ACC112 (cell line): ENCODE data around the gene SRBD1.
A peak's percentile ranks its signal among the peaks of the same experiment; 100 is the strongest.

Experiments
- H2AFZ ChIP-seq: fragments of 200-600 bp; sonication (generic); one replicate; pipeline ENCODE4 v1.6.0; 2017; ENCODE audit warnings: antibody characterized with exemption, low read length; ENCODE audit not compliant: unreplicated experiment
- H3K27ac ChIP-seq: fragments of 200-600 bp; sonication (generic); 2 replicates; pipeline ENCODE4 v1.5.1; 2014; ENCODE audit warnings: low read depth, mild to moderate bottlenecking, antibody characterized with exemption, low read length, moderate library complexity
- H3K27me3 ChIP-seq: fragments of 200-600 bp; sonication (generic); 2 replicates; pipeline ENCODE4 v1.6.1; 2014; ENCODE audit warnings: mild to moderate bottlenecking, antibody characterized with exemption, low read length, moderate library complexity, mixed read lengths; ENCODE audit not compliant: insufficient read depth
- H3K36me3 ChIP-seq: fragments of 200-600 bp; sonication (generic); 2 replicates; pipeline ENCODE4 v1.6.1; 2016; ENCODE audit warnings: mild to moderate bottlenecking, antibody characterized with exemption, low read length, moderate library complexity, mixed read lengths; ENCODE audit not compliant: insufficient read depth
- H3K4me1 ChIP-seq: fragments of 200-600 bp; sonication (generic); one replicate; pipeline ENCODE4 v1.6.1; 2016; ENCODE audit warnings: low read length, mixed read lengths; ENCODE audit not compliant: insufficient read depth, unreplicated experiment, control insufficient read depth
- H3K4me3 ChIP-seq: fragments of 200-600 bp; sonication (generic); 2 replicates; pipeline ENCODE4 v1.5.1; 2014; ENCODE audit warnings: mild to moderate bottlenecking, low read depth, low read length
- H3K79me2 ChIP-seq: fragments of 200-600 bp; sonication (generic); one replicate; pipeline ENCODE4 v1.6.0; 2016; ENCODE audit warnings: low read length; ENCODE audit not compliant: control insufficient read depth, unreplicated experiment, insufficient read depth

SRBD1 gene

GRCh38 chr2:45631319-45631718 is 20.3 kb upstream of the SRBD1 start:
- Histone ChIP-seq H2AFZ (no peak overlapping the region), H3K4me1 (no peaks in the 10 kb centered on the region), H3K27ac (no peak overlapping the region), H3K79me2 (no peaks in the 10 kb centered on the region), H3K27me3 (no peaks in the 10 kb centered on the region), H3K36me3 (no peaks in the 10 kb centered on the region), H3K4me3 (no peak overlapping the region)

GRCh38 chr2:45629971-45630370 is 18.9 kb upstream of the SRBD1 start:
- Histone ChIP-seq H3K79me2 (no peaks in the 10 kb centered on the region), H3K36me3 (no peaks in the 10 kb centered on the region), H3K4me3 (no peak overlapping the region), H3K27me3 (no peaks in the 10 kb centered on the region), H3K27ac (no peak overlapping the region), H2AFZ (no peak overlapping the region), H3K4me1 (no peaks in the 10 kb centered on the region)

- no peak overlapping the region for H3K4me3 ChIP-seq
Measured at GRCh38 chr2:45627911-45628310, 16.8 kb upstream of the SRBD1 start.

GRCh38 chr2:45626387-45627221 is 15.5 kb upstream of the SRBD1 start:
- Histone ChIP-seq H3K27me3 (no peaks in the 10 kb centered on the region), H2AFZ (no peak overlapping the region), H3K4me3 (no peak overlapping the region), H3K4me1 (no peaks in the 10 kb centered on the region), H3K79me2 (no peaks in the 10 kb centered on the region), H3K36me3 (no peaks in the 10 kb centered on the region), H3K27ac (no peak overlapping the region)

More at GRCh38 chr2:45627911-45628310, 16.8 kb upstream of the SRBD1 start:
- no peak overlapping the region for H2AFZ ChIP-seq
- no peak overlapping the region for H3K27ac ChIP-seq
- no peaks in the 10 kb centered on the region for H3K4me1 ChIP-seq
- no peaks in the 10 kb centered on the region for H3K36me3 ChIP-seq
- H3K27me3 ChIP-seq = no peaks in the 10 kb centered on the region
- no peaks in the 10 kb centered on the region for H3K79me2 ChIP-seq

GRCh38 chr2:45625824-45626223 is 14.8 kb upstream of the SRBD1 start:
- no peaks in the 10 kb centered on the region for H3K4me1 ChIP-seq
- H3K36me3 ChIP-seq = no peaks in the 10 kb centered on the region
- H3K4me3 ChIP-seq = no peak overlapping the region
- H3K27me3 ChIP-seq = no peaks in the 10 kb centered on the region
- H3K27ac ChIP-seq = no peak overlapping the region
- H3K79me2 ChIP-seq = no peaks in the 10 kb centered on the region
- no peak overlapping the region for H2AFZ ChIP-seq

GRCh38 chr2:45623098-45623497 is 12.0 kb upstream of the SRBD1 start:
- no peak overlapping the region for H3K27ac ChIP-seq
- no peaks in the 10 kb centered on the region for H3K4me1 ChIP-seq
- no peaks in the 10 kb centered on the region for H3K27me3 ChIP-seq
- no peak overlapping the region for H2AFZ ChIP-seq
- H3K4me3 ChIP-seq = no peak overlapping the region
- no peaks in the 10 kb centered on the region for H3K79me2 ChIP-seq
- no peaks in the 10 kb centered on the region for H3K36me3 ChIP-seq

- H3K27ac ChIP-seq = no peak overlapping the region
- no peaks in the 10 kb centered on the region for H3K79me2 ChIP-seq
- H3K27me3 ChIP-seq = no peaks in the 10 kb centered on the region
- H2AFZ ChIP-seq = no peak overlapping the region
- no peak overlapping the region for H3K4me3 ChIP-seq
- H3K36me3 ChIP-seq = no peaks in the 10 kb centered on the region
- peaks cover 5% of the 10 kb centered on the region for H3K4me1 ChIP-seq
Measured at GRCh38 chr2:45622336-45623075, 11.4 kb upstream of the SRBD1 start.

GRCh38 chr2:45617496-45617895 is 6.4 kb upstream of the SRBD1 start:
- Histone ChIP-seq H3K4me3 (peak overlapping the region; percentile 13; the same call in 1 of the 2 replicates), H3K36me3 (no peaks in the 10 kb centered on the region), H3K79me2 (no peaks in the 10 kb centered on the region), H3K4me1 (peaks cover 48% of the 10 kb centered on the region), H3K27ac (peak overlapping the region; percentile 82), H3K27me3 (no peaks in the 10 kb centered on the region), H2AFZ (no peak overlapping the region)

- no peaks in the 10 kb centered on the region for H3K27me3 ChIP-seq
- no peak overlapping the region for H2AFZ ChIP-seq
- H3K4me3 ChIP-seq = peak overlapping the region; percentile 13; the same call in 1 of the 2 replicates
- peaks cover 55% of the 10 kb centered on the region for H3K4me1 ChIP-seq
- H3K27ac ChIP-seq = peak overlapping the region; percentile 82
- H3K36me3 ChIP-seq = no peaks in the 10 kb centered on the region
- H3K79me2 ChIP-seq = no peaks in the 10 kb centered on the region
Measured at GRCh38 chr2:45616658-45617411, 5.8 kb upstream of the SRBD1 start.

- no peaks in the 10 kb centered on the region for H3K27me3 ChIP-seq
- no peaks in the 10 kb centered on the region for H3K36me3 ChIP-seq
- no peak overlapping the region for H3K4me3 ChIP-seq
- H3K79me2 ChIP-seq = peaks cover 7% of the 10 kb centered on the region
- peaks cover 60% of the 10 kb centered on the region for H3K4me1 ChIP-seq
- no peak overlapping the region for H2AFZ ChIP-seq
- H3K27ac ChIP-seq = peak overlapping the region; percentile 7; the same call in 1 of the 2 replicates
Measured at GRCh38 chr2:45614871-45615415, 3.9 kb upstream of the SRBD1 start.
